Parathyroid adenoma (tissue), 2 donors: ENCODE measurements around the gene NDUFAF2.

ENCODE experiments used
- H2AFZ ChIP-seq: fragments of 300-600 bp; sonication (generic); one replicate; pipeline ENCODE4 v1.7.0; 2017; ENCODE audit warnings: antibody characterized with exemption, mild to moderate bottlenecking
- H3K27ac ChIP-seq: fragments of 300-600 bp; sonication (generic); one replicate; pipeline ENCODE4 v1.7.0; 2017
- H3K27me3 ChIP-seq: fragments of 300-600 bp; sonication (generic); one replicate; pipeline ENCODE4 v1.7.0; 2017; ENCODE audit warnings: low read length; ENCODE audit not compliant: control insufficient read depth, insufficient read depth
- H3K36me3 ChIP-seq: fragments of 300-600 bp; sonication (generic); one replicate; pipeline ENCODE4 v1.7.0; 2017; ENCODE audit warnings: low read length; ENCODE audit not compliant: control insufficient read depth, insufficient read depth
- H3K4me1 ChIP-seq: fragments of 300-600 bp; sonication (generic); one replicate; pipeline ENCODE4 v1.7.0; 2017; ENCODE audit warnings: control low read depth
- H3K4me2 ChIP-seq: fragments of 300-600 bp; sonication (generic); one replicate; pipeline ENCODE4 v1.7.0; 2017; ENCODE audit warnings: low read length
- H3K4me3 ChIP-seq: fragments of 300-600 bp; sonication (generic); one replicate; pipeline ENCODE4 v1.7.0; 2017; ENCODE audit warnings: low read depth, low read length
- H3K79me2 ChIP-seq: fragments of 300-600 bp; sonication (generic); one replicate; pipeline ENCODE4 v1.7.0; 2017; ENCODE audit warnings: control low read depth
- H3K9ac ChIP-seq: fragments of 300-600 bp; sonication (generic); one replicate; pipeline ENCODE4 v1.7.0; 2017; ENCODE audit warnings: mild to moderate bottlenecking
- H3K9me3 ChIP-seq: fragments of 300-600 bp; sonication (generic); one replicate; pipeline ENCODE4 v1.7.0; 2017; ENCODE audit warnings: low read length; ENCODE audit not compliant: control insufficient read depth
- TF ChIP-seq, protein P1 (sequence below): fragments of 300-600 bp; sonication (generic); IDR thresholded peaks from one replicate; pipeline ENCODE4 v1.7.0; 2017; ENCODE audit warnings: antibody characterized with exemption, mild to moderate bottlenecking
- donor health status: primary hyperparathyroidism.

NDUFAF2 gene

DNA sequence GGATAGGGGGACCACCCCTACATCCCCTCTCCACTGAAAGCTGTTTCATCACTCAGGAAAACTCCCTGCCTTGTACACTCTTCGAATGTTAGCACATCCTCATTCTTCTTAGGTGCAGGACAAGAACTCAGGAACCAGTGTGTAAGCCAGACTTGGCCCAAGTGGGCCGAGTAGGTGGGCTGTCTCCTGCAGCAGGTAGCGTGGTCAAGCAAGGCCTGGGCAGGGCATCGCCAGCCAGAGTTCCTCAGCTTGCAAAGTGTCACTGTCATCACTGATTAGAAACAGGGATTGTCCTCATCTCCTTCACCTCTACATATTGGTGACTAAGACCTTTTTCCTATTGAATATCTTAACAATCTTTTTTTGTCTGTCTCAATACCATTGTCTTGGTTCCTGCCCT, 194.9 kb downstream of the NDUFAF2 start:
- Histone ChIP-seq H3K4me1 (no peaks in the 10 kb centered on the region), H3K79me2 (no peaks in the 10 kb centered on the region), H3K9ac (no peak overlapping the region), H2AFZ (no peak overlapping the region), H3K27me3 (no peaks in the 10 kb centered on the region), H3K27ac (no peak overlapping the region), H3K9me3 (no peaks in the 10 kb centered on the region), H3K36me3 (no peaks in the 10 kb centered on the region), H3K4me2 (no peak overlapping the region), H3K4me3 (no peak overlapping the region)
- TF ChIP-seq, protein P1, sequence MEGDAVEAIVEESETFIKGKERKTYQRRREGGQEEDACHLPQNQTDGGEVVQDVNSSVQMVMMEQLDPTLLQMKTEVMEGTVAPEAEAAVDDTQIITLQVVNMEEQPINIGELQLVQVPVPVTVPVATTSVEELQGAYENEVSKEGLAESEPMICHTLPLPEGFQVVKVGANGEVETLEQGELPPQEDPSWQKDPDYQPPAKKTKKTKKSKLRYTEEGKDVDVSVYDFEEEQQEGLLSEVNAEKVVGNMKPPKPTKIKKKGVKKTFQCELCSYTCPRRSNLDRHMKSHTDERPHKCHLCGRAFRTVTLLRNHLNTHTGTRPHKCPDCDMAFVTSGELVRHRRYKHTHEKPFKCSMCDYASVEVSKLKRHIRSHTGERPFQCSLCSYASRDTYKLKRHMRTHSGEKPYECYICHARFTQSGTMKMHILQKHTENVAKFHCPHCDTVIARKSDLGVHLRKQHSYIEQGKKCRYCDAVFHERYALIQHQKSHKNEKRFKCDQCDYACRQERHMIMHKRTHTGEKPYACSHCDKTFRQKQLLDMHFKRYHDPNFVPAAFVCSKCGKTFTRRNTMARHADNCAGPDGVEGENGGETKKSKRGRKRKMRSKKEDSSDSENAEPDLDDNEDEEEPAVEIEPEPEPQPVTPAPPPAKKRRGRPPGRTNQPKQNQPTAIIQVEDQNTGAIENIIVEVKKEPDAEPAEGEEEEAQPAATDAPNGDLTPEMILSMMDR, result no peak

- TF ChIP-seq, protein P1, result no peak
- no peaks in the 10 kb centered on the region for H3K36me3 ChIP-seq
Observed at GRCh38 chr5:61141801-61142200, 196.8 kb downstream of the NDUFAF2 start.

GRCh38 chr5:61142391-61142790, 197.4 kb downstream of the NDUFAF2 start:
- Histone ChIP-seq H3K79me2 (no peaks in the 10 kb centered on the region), H3K4me2 (no peak overlapping the region), H3K9me3 (no peaks in the 10 kb centered on the region), H3K27ac (no peak overlapping the region), H3K27me3 (no peaks in the 10 kb centered on the region), H2AFZ (no peak overlapping the region), H3K4me1 (no peaks in the 10 kb centered on the region), H3K36me3 (no peaks in the 10 kb centered on the region), H3K9ac (no peak overlapping the region), H3K4me3 (no peak overlapping the region)
- TF ChIP-seq, protein P1, result no peak

More at GRCh38 chr5:61141801-61142200, 196.8 kb downstream of the NDUFAF2 start:
- H3K27ac ChIP-seq, result no peak overlapping the region
- H3K4me1 ChIP-seq, result no peaks in the 10 kb centered on the region
- H2AFZ ChIP-seq, result no peak overlapping the region
- H3K9ac ChIP-seq, result no peak overlapping the region
- H3K4me3 ChIP-seq, result no peak overlapping the region
- H3K79me2 ChIP-seq, result no peaks in the 10 kb centered on the region
- no peaks in the 10 kb centered on the region for H3K27me3 ChIP-seq
- no peaks in the 10 kb centered on the region for H3K9me3 ChIP-seq
- no peak overlapping the region for H3K4me2 ChIP-seq

DNA sequence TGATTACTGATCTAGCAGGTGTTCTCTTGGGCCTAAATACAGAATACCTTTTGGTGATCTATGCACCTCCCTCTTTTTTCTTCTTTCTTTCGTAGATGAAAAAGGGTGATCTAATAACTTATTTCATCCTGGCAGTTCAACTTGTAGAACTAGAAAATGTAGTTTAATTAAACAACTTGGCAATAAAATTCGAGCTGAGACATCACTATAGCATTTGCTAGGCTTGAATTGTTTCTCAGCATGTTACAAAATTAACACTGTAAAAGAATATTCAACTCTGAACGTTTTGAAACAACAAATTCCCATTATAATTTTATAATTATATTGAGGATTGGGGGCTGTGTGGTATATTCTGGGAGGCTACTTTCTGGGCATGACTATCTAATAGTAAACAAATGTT, 197.8 kb downstream of the NDUFAF2 start:
- Histone ChIP-seq H2AFZ (no peak overlapping the region), H3K27ac (no peak overlapping the region), H3K79me2 (no peaks in the 10 kb centered on the region), H3K4me3 (no peak overlapping the region), H3K4me2 (no peak overlapping the region), H3K36me3 (no peaks in the 10 kb centered on the region), H3K9ac (no peak overlapping the region), H3K9me3 (no peaks in the 10 kb centered on the region), H3K4me1 (no peaks in the 10 kb centered on the region), H3K27me3 (no peaks in the 10 kb centered on the region)
- TF ChIP-seq, protein P1, result no peak

DNA sequence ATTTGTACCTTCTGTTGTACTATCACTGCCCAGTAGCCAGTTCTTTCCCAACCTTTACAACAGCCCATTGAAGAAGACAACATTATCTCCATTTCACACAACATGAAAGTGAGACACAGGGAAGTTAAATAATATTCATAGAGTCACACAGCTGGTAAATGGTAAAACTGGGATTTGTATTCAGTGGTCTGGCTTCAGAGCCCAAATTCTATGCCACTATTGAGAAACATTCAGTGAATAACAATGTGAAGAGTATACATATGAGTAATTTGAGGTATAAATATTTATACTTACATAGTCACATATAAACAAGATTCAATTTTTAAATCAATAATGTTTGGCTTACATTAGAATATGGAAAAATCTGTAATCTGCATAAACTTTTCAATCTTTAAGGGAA, 203.5 kb downstream of the NDUFAF2 start:
- TF ChIP-seq, protein P1, result no peak
- Histone ChIP-seq H3K4me3 (no peak overlapping the region), H3K27me3 (no peaks in the 10 kb centered on the region), H3K9me3 (no peaks in the 10 kb centered on the region), H3K4me1 (no peaks in the 10 kb centered on the region), H3K36me3 (no peaks in the 10 kb centered on the region), H3K79me2 (no peaks in the 10 kb centered on the region), H3K4me2 (no peak overlapping the region), H3K27ac (no peak overlapping the region), H3K9ac (no peak overlapping the region), H2AFZ (no peak overlapping the region)
